Measurements from ENCODE around the gene TMC6. TPM values are rescaled to one million over a fixed set of nuclear protein-coding genes. Genes with fewer than 3 reads are reported as not detected.

The TMC6 gene
- total RNA-seq, 1 donor = 5.2 TPM

- TF ChIP-seq, protein P1, sequence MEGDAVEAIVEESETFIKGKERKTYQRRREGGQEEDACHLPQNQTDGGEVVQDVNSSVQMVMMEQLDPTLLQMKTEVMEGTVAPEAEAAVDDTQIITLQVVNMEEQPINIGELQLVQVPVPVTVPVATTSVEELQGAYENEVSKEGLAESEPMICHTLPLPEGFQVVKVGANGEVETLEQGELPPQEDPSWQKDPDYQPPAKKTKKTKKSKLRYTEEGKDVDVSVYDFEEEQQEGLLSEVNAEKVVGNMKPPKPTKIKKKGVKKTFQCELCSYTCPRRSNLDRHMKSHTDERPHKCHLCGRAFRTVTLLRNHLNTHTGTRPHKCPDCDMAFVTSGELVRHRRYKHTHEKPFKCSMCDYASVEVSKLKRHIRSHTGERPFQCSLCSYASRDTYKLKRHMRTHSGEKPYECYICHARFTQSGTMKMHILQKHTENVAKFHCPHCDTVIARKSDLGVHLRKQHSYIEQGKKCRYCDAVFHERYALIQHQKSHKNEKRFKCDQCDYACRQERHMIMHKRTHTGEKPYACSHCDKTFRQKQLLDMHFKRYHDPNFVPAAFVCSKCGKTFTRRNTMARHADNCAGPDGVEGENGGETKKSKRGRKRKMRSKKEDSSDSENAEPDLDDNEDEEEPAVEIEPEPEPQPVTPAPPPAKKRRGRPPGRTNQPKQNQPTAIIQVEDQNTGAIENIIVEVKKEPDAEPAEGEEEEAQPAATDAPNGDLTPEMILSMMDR (IDR thresholded peaks at IDR 0.05; ENCODE audit: insufficient read depth, low read depth, low read length) = peak; percentile 44
- DNase-seq (ENCODE audit: low read depth) = no peak
- H3K4me3 ChIP-seq (ENCODE audit: low read depth, low read length) = no peak overlapping the region
Observed at GRCh38 chr17:78137392-78138203, 9.0 kb upstream of the TMC6 start.

DNA sequence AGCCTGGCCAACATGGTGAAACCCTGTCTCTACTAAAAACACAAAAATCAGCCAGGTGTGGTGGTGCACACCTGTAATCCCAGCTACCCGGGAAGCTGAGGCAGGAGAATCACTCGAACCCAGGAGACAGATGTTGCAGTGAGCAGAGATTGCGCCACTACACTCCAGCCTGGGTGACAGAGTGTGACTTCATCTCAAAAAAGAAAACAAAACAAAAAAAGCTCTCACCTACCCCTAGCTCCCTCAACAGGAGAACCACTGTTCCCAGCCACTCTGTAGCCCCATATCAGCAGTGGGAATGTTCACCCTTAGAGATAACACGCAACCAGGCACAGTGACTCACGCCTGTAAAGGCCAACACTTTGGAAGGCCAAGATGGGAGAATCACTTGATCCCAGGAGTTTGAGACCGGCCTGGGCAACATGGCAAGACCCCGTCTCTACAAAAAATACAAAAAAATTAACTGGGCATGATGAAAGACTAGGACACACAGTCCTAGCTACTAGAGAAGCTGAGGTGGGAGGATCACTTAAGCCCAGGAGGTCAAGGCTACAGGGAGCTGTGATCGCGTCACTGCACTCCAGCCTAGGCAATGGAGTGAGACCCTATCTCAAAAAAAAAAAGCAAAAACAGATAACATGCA, 7.4 kb upstream of the TMC6 start:
- TF ChIP-seq, protein P1 (IDR thresholded peaks at IDR 0.05; ENCODE audit: insufficient read depth, low read depth, low read length) = no peak
- peak; percentile 45 for DNase-seq (ENCODE audit: low read depth)
- H3K4me3 ChIP-seq (ENCODE audit: low read depth, low read length) = no peak overlapping the region

DNA sequence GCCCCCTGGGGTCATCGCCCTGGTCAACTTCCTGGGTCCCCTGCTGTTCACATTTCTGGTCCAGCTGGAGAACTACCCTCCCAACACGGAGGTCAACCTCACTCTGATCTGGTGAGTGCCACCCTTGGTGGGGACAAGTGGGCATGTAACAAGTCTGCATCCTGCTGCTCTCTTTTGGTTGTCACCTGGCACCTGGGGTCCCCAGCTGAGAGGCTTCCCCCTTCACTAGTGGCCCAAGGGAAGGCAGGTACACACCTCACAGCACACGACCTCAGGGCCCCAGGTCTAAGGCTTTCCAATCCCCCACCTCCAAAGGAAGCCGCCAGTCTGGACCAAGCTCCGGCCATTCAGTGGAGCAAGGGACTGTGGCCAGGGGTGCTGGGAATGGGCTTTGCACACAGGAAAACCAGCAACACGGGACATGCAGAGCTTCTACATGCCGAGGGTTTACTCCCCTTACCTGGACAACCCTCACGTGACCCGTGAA, 6.4 kb upstream of the TMC6 start:
- no peak overlapping the region for H3K4me3 ChIP-seq (ENCODE audit: low read depth, low read length)
- TF ChIP-seq, protein P1 (IDR thresholded peaks at IDR 0.05; ENCODE audit: insufficient read depth, low read depth, low read length) = no peak
- no peak for DNase-seq (ENCODE audit: low read depth)

- TF ChIP-seq, protein P1 (IDR thresholded peaks at IDR 0.05; ENCODE audit: insufficient read depth, low read depth, low read length) = peak; percentile 42
- H3K4me3 ChIP-seq (ENCODE audit: low read depth, low read length) = no peak overlapping the region
- peak; percentile 36 for DNase-seq (ENCODE audit: low read depth)
Observed at GRCh38 chr17:78133971-78134898, 5.7 kb upstream of the TMC6 start.

- no peak overlapping the region for H3K4me3 ChIP-seq (ENCODE audit: low read depth, low read length)
- DNase-seq (ENCODE audit: low read depth) = no peak
- TF ChIP-seq, protein P1 (IDR thresholded peaks at IDR 0.05; ENCODE audit: insufficient read depth, low read depth, low read length) = no peak
Observed at GRCh38 chr17:78133179-78133951, 4.8 kb upstream of the TMC6 start.

GRCh38 chr17:78132767-78133178, 4.2 kb upstream of the TMC6 start:
- no peak overlapping the region for H3K4me3 ChIP-seq (ENCODE audit: low read depth, low read length)
- TF ChIP-seq, protein P1 (IDR thresholded peaks at IDR 0.05; ENCODE audit: insufficient read depth, low read depth, low read length) = no peak
- DNase-seq (ENCODE audit: low read depth) = no peak
